GM23338 (cell line): ENCODE measurements around the gene CR2.

Experiments used
- CREB1 ChIP-seq: fragments of 250-450 bp; sonication (Bioruptor Pico); IDR thresholded peaks from 2 replicates; pipeline ENCODE4 v1.5.0; 2020; ENCODE audit warnings: low read depth, mild to moderate bottlenecking, moderate library complexity
- EZH2 ChIP-seq: fragments of 200-600 bp; sonication (generic); IDR thresholded peaks from one replicate; pipeline ENCODE4 v1.8.0; 2017; ENCODE audit warnings: antibody characterized with exemption, mild to moderate bottlenecking, low read depth; ENCODE audit not compliant: unreplicated experiment
- ZNF114 ChIP-seq: fragments of 250-450 bp; sonication (Bioruptor Pico); IDR thresholded peaks from 2 replicates; pipeline ENCODE4 v1.5.0; 2020; ENCODE audit warnings: mild to moderate bottlenecking, moderate library complexity
- TF ChIP-seq, protein P1 (sequence below): IDR thresholded peaks from one replicate; pipeline ENCODE4 v1.6.1; 2018; ENCODE audit warnings: antibody characterized with exemption; ENCODE audit not compliant: unreplicated experiment
- TF ChIP-seq, protein P2 (sequence below), 2 experiments: fragments of 200-600 bp in 1 of 2; sonication (generic) in 1 of 2; conservative IDR thresholded peaks; 2 replicates each; pipeline versions ENCODE4 v1.5.1 to v1.6.1; 2016 to 2017; ENCODE audit warnings: antibody characterized with exemption in 2 of 2, low read depth in 2 of 2, mild to moderate bottlenecking in 2 of 2, moderate library complexity in 1 of 2
- TF ChIP-seq, protein P3 (sequence below): IDR thresholded peaks from 2 replicates; pipeline ENCODE4 v1.6.1; 2016; ENCODE audit warnings: antibody characterized with exemption

DNA sequence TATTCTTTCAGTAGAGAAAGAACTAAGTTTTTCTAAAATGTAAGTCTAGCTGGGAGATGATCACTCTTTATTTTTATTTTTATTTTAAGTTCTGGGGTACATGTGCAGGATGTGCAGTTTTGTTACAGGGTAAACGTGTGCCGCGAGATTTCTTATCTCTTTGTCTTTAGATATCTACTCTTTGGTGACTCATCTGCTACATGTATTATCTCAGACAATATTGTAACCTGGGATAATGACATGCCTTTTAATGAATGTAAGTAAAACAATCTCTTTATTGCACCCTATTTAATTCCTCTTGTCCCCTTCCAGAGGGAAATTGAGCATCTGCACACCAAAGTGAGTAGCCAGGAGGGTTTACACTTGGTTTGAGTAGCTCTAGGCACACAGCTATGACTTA is 9.4 kb downstream of the CR2 start:
- TF ChIP-seq, protein P1, sequence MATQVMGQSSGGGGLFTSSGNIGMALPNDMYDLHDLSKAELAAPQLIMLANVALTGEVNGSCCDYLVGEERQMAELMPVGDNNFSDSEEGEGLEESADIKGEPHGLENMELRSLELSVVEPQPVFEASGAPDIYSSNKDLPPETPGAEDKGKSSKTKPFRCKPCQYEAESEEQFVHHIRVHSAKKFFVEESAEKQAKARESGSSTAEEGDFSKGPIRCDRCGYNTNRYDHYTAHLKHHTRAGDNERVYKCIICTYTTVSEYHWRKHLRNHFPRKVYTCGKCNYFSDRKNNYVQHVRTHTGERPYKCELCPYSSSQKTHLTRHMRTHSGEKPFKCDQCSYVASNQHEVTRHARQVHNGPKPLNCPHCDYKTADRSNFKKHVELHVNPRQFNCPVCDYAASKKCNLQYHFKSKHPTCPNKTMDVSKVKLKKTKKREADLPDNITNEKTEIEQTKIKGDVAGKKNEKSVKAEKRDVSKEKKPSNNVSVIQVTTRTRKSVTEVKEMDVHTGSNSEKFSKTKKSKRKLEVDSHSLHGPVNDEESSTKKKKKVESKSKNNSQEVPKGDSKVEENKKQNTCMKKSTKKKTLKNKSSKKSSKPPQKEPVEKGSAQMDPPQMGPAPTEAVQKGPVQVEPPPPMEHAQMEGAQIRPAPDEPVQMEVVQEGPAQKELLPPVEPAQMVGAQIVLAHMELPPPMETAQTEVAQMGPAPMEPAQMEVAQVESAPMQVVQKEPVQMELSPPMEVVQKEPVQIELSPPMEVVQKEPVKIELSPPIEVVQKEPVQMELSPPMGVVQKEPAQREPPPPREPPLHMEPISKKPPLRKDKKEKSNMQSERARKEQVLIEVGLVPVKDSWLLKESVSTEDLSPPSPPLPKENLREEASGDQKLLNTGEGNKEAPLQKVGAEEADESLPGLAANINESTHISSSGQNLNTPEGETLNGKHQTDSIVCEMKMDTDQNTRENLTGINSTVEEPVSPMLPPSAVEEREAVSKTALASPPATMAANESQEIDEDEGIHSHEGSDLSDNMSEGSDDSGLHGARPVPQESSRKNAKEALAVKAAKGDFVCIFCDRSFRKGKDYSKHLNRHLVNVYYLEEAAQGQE: no peak
- TF ChIP-seq, protein P2, sequence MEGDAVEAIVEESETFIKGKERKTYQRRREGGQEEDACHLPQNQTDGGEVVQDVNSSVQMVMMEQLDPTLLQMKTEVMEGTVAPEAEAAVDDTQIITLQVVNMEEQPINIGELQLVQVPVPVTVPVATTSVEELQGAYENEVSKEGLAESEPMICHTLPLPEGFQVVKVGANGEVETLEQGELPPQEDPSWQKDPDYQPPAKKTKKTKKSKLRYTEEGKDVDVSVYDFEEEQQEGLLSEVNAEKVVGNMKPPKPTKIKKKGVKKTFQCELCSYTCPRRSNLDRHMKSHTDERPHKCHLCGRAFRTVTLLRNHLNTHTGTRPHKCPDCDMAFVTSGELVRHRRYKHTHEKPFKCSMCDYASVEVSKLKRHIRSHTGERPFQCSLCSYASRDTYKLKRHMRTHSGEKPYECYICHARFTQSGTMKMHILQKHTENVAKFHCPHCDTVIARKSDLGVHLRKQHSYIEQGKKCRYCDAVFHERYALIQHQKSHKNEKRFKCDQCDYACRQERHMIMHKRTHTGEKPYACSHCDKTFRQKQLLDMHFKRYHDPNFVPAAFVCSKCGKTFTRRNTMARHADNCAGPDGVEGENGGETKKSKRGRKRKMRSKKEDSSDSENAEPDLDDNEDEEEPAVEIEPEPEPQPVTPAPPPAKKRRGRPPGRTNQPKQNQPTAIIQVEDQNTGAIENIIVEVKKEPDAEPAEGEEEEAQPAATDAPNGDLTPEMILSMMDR (conservative IDR thresholded peaks at IDR 0.05; ENCODE audit: low read depth in 2 of 2): no peak
- TF ChIP-seq ZNF114 (CRISPR knock-in tag) (no peak), EZH2 (no peak), CREB1 (CRISPR knock-in tag) (no peak)
- TF ChIP-seq, protein P3, sequence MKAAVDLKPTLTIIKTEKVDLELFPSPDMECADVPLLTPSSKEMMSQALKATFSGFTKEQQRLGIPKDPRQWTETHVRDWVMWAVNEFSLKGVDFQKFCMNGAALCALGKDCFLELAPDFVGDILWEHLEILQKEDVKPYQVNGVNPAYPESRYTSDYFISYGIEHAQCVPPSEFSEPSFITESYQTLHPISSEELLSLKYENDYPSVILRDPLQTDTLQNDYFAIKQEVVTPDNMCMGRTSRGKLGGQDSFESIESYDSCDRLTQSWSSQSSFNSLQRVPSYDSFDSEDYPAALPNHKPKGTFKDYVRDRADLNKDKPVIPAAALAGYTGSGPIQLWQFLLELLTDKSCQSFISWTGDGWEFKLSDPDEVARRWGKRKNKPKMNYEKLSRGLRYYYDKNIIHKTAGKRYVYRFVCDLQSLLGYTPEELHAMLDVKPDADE: no peak
